Astrocyte (in vitro differentiated cells and primary cell): ENCODE measurements around the gene FAM53A.

Experiments used
- EZH2 ChIP-seq: IDR thresholded peaks from 2 replicates; pipeline ENCODE4 v1.6.1; 2012; ENCODE audit warnings: mild to moderate bottlenecking, low read length, inconsistent platforms; ENCODE audit not compliant: insufficient read depth
- TF ChIP-seq, protein P1 (sequence below): IDR thresholded peaks from 2 replicates; pipeline ENCODE4 v1.5.1; 2011; ENCODE audit warnings: low read depth, mild to moderate bottlenecking, inconsistent platforms, low read length, moderate library complexity; ENCODE audit not compliant: insufficient read depth

DNA sequence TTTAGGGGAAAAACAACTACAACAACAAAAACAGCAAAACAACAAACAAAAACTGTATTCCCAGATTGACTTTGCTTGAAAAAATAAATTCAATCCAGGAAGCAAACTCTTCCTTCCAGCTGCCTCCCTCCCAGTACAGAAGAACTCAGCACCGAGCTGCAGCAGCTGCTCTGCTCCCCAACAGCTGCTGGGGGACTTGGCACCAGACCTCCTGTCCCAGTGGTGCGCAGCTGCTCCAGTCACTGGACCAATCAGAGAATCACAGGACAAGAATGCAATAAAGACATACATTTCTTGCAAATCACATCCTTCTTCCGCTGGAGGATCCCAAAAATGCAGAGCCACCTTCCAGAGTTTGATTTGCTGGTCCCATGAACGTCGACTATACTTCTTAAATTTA lies 11.8 kb upstream of the FAM53A start:
- TF ChIP-seq, protein P1, sequence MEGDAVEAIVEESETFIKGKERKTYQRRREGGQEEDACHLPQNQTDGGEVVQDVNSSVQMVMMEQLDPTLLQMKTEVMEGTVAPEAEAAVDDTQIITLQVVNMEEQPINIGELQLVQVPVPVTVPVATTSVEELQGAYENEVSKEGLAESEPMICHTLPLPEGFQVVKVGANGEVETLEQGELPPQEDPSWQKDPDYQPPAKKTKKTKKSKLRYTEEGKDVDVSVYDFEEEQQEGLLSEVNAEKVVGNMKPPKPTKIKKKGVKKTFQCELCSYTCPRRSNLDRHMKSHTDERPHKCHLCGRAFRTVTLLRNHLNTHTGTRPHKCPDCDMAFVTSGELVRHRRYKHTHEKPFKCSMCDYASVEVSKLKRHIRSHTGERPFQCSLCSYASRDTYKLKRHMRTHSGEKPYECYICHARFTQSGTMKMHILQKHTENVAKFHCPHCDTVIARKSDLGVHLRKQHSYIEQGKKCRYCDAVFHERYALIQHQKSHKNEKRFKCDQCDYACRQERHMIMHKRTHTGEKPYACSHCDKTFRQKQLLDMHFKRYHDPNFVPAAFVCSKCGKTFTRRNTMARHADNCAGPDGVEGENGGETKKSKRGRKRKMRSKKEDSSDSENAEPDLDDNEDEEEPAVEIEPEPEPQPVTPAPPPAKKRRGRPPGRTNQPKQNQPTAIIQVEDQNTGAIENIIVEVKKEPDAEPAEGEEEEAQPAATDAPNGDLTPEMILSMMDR: no peak
- no peak for TF ChIP-seq EZH2
